ENCODE results near the gene GNLY.
A peak's percentile ranks its signal among the peaks of the same experiment; 100 is the strongest.
"Not testable (repeated sequence)": the region's sequence is repeated elsewhere in the genome, so short reads cannot be mapped to it uniquely, and the experiment has no call there.

GNLY gene

GRCh38 chr2:85712849-85713612, 18.9 kb downstream of the GNLY start:
- peak; percentile 82 for DNase-seq
- no peak for TF ChIP-seq CTCF (IDR thresholded peaks at IDR 0.05; ENCODE audit: low read depth, low read length, missing control alignments)
- Histone ChIP-seq H3K27ac (no peak overlapping the region), H3K4me3 (ENCODE audit: low read depth, low read length) (no peak overlapping the region), H3K27me3 (replicated peaks) (no peaks in the 10 kb centered on the region), H3K36me3 (replicated peaks) (no peaks in the 10 kb centered on the region)
- in situ Hi-C loops (cut with HindIII; ENCODE audit: low pct_ligation_motif_present, low sequenced_read_pairs) = loop anchor here (25.0 kb wide), 1 partner anchor 99 kb away; no protein-coding TSS in a partner anchor

GRCh38 chr2:85713836-85714235, 19.7 kb downstream of the GNLY start:
- no peak for TF ChIP-seq CTCF (IDR thresholded peaks at IDR 0.05; ENCODE audit: low read depth, low read length, missing control alignments)
- no peak overlapping the region for H3K27ac ChIP-seq
- no peaks in the 10 kb centered on the region for H3K27me3 ChIP-seq (replicated peaks)
- no peaks in the 10 kb centered on the region for H3K36me3 ChIP-seq (replicated peaks)
- H3K4me3 ChIP-seq (ENCODE audit: low read depth, low read length) = no peak overlapping the region
- DNase-seq = no peak
- in situ Hi-C loops (cut with HindIII; ENCODE audit: low pct_ligation_motif_present, low sequenced_read_pairs) = loop anchor here (25.0 kb wide), 1 partner anchor 98 kb away; no protein-coding TSS in a partner anchor

- not testable (repeated sequence) for H3K27ac ChIP-seq; H3K4me3 ChIP-seq (ENCODE audit: low read depth, low read length)
- in situ Hi-C loops (cut with HindIII; ENCODE audit: low pct_ligation_motif_present, low sequenced_read_pairs) = loop anchor here (25.0 kb wide), 1 partner anchor 98 kb away; no protein-coding TSS in a partner anchor
Measured at GRCh38 chr2:85714421-85714820, 20.3 kb downstream of the GNLY start.

GRCh38 chr2:85714841-85715240, 20.7 kb downstream of the GNLY start:
- in situ Hi-C loops (cut with HindIII; ENCODE audit: low pct_ligation_motif_present, low sequenced_read_pairs) = loop anchor here (25.0 kb wide), 1 partner anchor 97 kb away; no protein-coding TSS in a partner anchor
- Histone ChIP-seq H3K27me3 (replicated peaks) (no peaks in the 10 kb centered on the region), H3K4me3 (ENCODE audit: low read depth, low read length) (no peak overlapping the region), H3K27ac (no peak overlapping the region), H3K36me3 (replicated peaks) (no peaks in the 10 kb centered on the region)
- no peak for DNase-seq
- TF ChIP-seq CTCF (IDR thresholded peaks at IDR 0.05; ENCODE audit: low read depth, low read length, missing control alignments) = no peak

More at GRCh38 chr2:85714421-85714820, 20.3 kb downstream of the GNLY start:
- H3K27me3 ChIP-seq (replicated peaks); DNase-seq; H3K36me3 ChIP-seq (replicated peaks): not testable (repeated sequence)

GRCh38 chr2:85716346-85716914, 22.3 kb downstream of the GNLY start:
- DNase-seq = no peak
- no peak overlapping the region for H3K27ac ChIP-seq
- no peak overlapping the region for H3K4me3 ChIP-seq (ENCODE audit: low read depth, low read length)
- in situ Hi-C loops (cut with HindIII; ENCODE audit: low pct_ligation_motif_present, low sequenced_read_pairs) = loop anchor here (25.0 kb wide), 1 partner anchor 96 kb away; no protein-coding TSS in a partner anchor
- no peaks in the 10 kb centered on the region for H3K27me3 ChIP-seq (replicated peaks)
- H3K36me3 ChIP-seq (replicated peaks) = no peaks in the 10 kb centered on the region
- no peak for TF ChIP-seq CTCF (IDR thresholded peaks at IDR 0.05; ENCODE audit: low read depth, low read length, missing control alignments)

- H3K27me3 ChIP-seq (replicated peaks) = no peaks in the 10 kb centered on the region
- no peaks in the 10 kb centered on the region for H3K36me3 ChIP-seq (replicated peaks)
- TF ChIP-seq CTCF (IDR thresholded peaks at IDR 0.05; ENCODE audit: low read depth, low read length, missing control alignments) = no peak
- H3K27ac ChIP-seq = no peak overlapping the region
- no peak for DNase-seq
- H3K4me3 ChIP-seq (ENCODE audit: low read depth, low read length) = no peak overlapping the region
- in situ Hi-C loops (cut with HindIII; ENCODE audit: low pct_ligation_motif_present, low sequenced_read_pairs) = loop anchor here (25.0 kb wide), 1 partner anchor 95 kb away; no protein-coding TSS in a partner anchor
Measured at GRCh38 chr2:85717308-85718008, 23.3 kb downstream of the GNLY start.

All from brain microvascular endothelial cell (primary cell).